Large intestine (tissue), 3 donors: ENCODE results near the gene UBASH3A. TPM values are rescaled to one million over a fixed set of nuclear protein-coding genes. Genes with fewer than 3 reads are reported as not detected.
A peak's percentile ranks its signal among the peaks of the same experiment; 100 is the strongest.

ENCODE experiments used
- DNase-seq, 2 donors: peaks; one replicate each; pipeline versions ENCODE4 v3.0.0 to v3.0.0-alpha.2; 2013
- H3K27ac ChIP-seq: one replicate; pipeline ENCODE4 v1.5.1; 2013; ENCODE audit warnings: low read length
- H3K27me3 ChIP-seq: 2 replicates; pipeline ENCODE4 v1.6.1; 2013; ENCODE audit warnings: low read length; ENCODE audit not compliant: control insufficient read depth, insufficient read depth
- H3K36me3 ChIP-seq: 2 replicates; pipeline ENCODE4 v1.6.1; 2013; ENCODE audit warnings: low read length; ENCODE audit not compliant: control insufficient read depth, insufficient read depth
- H3K4me1 ChIP-seq: one replicate; pipeline ENCODE4 v1.6.1; 2013; ENCODE audit warnings: low read length; ENCODE audit not compliant: control insufficient read depth, insufficient read depth
- H3K4me3 ChIP-seq: one replicate; pipeline ENCODE4 v1.5.1; 2013; ENCODE audit warnings: low read length
- H3K9me3 ChIP-seq: one replicate; pipeline ENCODE4 v1.6.1; 2013; ENCODE audit warnings: mild to moderate bottlenecking, low read depth, low read length, moderate library complexity; ENCODE audit not compliant: control insufficient read depth
- WGBS: methylation state at CpG from one replicate; pipeline ENCODE4 v1.1.5; 2013; ENCODE audit warnings: low lambda C conversion rate; ENCODE audit not compliant: insufficient coverage; 5-methylcytosine and 5-hydroxymethylcytosine counted together
- polyA plus RNA-seq: library from polyadenylated mRNA; unstranded; fragments of 120-200 nt; gene quantifications from one replicate; pipeline ENCODE4 v1.2.1, GENCODE V29; 2013

UBASH3A gene
- polyA plus RNA-seq, 1 donor: 0.73 TPM

DNA sequence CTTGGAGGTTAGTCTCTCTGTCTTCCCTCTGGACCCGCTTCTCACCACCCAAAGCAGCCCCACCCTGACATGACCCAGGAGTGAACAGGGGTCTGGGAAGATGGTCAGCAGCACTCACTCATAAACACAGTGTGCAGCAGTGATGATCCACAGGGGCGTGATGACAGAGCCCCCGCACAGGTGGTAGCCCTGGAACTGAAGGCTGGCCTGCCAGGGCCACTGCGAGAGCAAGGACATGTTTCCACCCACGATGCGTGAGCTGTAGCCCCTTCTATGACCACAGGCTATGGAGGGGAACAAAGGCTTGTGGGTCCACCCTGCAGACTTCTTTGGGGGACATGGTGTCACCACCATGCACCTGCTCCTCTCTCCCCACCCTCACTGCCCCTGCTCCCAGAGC is 20.8 kb upstream of the UBASH3A start:
- H3K4me1 ChIP-seq: peaks cover 45% of the 10 kb centered on the region
- no peak for DNase-seq
- H3K27me3 ChIP-seq: no peaks in the 10 kb centered on the region
- no CpG with 5 or more reads among the region's 6 CpGs for WGBS
- H3K4me3 ChIP-seq: no peak overlapping the region
- H3K36me3 ChIP-seq: no peaks in the 10 kb centered on the region
- H3K27ac ChIP-seq: no peak overlapping the region
- no peaks in the 10 kb centered on the region for H3K9me3 ChIP-seq

DNA sequence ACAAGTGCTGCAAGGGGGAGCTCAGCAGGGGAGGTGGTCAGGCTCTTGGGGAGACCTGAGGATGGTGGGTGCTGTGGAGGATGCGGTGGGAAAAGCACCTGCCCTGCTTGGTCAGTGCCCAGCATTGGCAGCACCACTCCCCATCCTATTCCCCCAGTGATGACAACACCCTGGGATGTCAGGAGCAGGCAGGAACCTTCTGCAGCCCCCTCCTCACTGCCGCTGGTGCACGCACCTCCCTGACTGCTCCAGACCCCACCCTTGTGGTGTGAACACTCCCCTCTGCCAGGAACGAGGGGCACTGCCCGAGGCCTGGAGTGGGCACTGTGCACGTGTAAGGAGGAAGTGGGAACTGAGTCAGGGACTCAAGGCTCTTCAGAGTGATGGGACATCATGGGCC is 20.4 kb upstream of the UBASH3A start:
- Histone ChIP-seq H3K4me3 (no peak overlapping the region), H3K9me3 (no peaks in the 10 kb centered on the region), H3K27me3 (no peaks in the 10 kb centered on the region), H3K4me1 (peaks cover 49% of the 10 kb centered on the region), H3K27ac (peak overlapping the region; percentile 98), H3K36me3 (no peaks in the 10 kb centered on the region)
- DNase-seq: no peak
- no CpG with 5 or more reads among the region's 6 CpGs for WGBS

DNA sequence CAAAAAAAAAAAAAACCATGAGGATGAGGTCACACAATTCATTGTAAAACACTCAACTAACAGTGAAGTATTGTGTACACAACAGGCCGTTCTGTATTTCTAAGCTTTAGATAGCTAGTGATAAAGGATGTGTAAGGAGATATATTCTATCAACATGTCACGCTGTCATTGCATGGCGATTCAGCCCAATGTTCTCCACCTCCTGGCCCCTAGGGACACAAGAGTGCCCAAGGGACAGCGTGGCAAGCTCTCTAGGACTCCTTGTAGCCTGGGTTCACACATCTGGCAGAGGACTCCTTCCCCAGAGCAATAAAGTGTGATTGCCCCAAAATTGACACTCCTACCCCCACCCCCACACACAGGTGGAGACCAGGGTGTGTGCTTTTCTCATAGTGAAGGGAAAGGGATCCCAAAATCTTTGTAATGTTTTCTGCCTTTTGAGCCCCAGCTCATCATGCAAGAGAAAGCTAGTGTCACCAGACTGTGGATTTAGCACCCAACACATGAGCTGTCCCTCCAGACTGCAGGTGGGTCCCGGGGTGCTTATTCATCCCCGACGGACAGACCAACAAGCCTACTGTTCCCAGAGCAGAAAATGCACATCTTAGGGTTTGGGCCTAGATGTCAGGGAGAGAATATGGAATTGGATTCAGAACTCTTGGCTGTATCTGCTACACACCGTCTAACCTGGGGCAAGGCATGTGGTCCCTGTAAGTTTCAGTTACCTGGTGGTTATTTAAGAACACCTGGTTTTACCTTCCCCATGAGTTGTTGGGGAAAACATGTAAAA is 19.4 kb upstream of the UBASH3A start:
- Histone ChIP-seq H3K4me3 (no peak overlapping the region), H3K9me3 (no peaks in the 10 kb centered on the region), H3K36me3 (no peaks in the 10 kb centered on the region), H3K27ac (peak overlapping the region; percentile 98), H3K27me3 (no peaks in the 10 kb centered on the region), H3K4me1 (peaks cover 59% of the 10 kb centered on the region)
- no CpG with 5 or more reads among the region's 8 CpGs for WGBS
- peak in 1 of 2 donors; percentile 63 for DNase-seq

DNA sequence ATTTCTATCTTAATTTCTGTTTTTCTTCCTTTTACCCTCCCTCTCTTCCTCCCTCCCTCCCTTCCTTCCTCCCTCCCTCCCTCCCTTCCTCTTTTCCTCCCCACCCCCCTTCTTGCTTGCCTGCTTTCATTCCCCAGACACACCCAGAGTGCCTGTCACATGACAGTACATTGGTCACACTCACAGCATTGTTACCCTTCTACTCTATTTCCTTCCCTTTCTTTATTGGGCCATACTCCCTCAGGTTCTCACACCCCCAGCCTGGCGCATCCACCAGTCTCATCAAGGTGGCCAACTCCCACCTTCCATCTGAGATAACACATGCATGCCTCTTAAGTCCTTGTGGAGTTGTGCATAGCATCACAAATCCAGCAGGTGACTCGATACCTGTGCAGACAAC is 18.7 kb upstream of the UBASH3A start:
- no peaks in the 10 kb centered on the region for H3K36me3 ChIP-seq
- peaks cover 65% of the 10 kb centered on the region for H3K4me1 ChIP-seq
- peak; percentile 86 to 95 for DNase-seq
- no peaks in the 10 kb centered on the region for H3K9me3 ChIP-seq
- H3K27me3 ChIP-seq: no peaks in the 10 kb centered on the region
- no CpG with 5 or more reads among the region's 2 CpGs for WGBS
- H3K27ac ChIP-seq: peak overlapping the region; percentile 98
- H3K4me3 ChIP-seq: no peak overlapping the region

DNA sequence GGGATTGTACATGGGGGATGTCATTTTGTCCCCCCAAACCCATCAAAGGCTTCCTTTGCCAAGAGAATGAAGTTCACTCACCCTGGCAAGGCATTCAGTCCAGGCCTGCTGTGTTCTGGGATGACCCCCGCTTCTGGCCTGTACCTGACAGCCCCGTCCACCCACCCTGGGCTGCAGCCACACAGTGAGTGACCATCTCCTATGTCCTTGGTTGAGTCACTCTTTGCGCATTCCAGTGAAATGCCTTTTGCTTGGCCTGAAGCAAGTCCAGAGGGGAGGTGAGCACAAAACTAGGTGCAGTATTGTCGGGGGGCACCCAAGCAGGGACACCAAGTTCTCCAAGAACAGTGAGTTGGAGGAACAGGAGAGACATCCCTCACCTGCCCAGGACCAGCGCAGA is 18.1 kb upstream of the UBASH3A start:
- H3K27ac ChIP-seq: peak overlapping the region; percentile 98
- no CpG with 5 or more reads among the region's 5 CpGs for WGBS
- no peak for DNase-seq

DNA sequence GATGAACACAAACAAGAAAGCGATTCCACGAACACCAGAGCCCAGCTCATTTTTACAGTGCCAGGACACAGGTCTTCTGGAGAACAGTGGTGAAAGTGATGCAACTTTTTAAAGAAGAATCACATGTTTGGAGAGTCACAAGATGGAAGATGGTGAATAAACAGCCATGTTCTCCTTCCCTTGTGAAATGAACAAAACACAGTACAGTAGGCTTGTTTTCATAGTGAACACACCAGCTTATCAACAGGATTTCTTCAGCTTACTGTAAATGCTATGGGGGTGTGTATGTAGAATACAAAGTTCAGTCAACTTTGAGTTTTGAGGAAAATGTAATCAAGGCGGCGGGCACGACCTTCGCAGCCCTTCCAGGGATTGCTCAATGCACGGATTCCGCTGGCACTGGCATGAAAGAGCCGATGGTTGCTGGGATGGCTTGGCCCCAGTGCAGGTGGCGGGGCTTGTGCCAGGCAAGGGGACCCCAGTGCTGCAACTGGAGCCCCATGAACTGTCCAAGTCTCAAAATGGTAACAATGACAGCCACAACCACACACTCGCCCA is 17.6 kb upstream of the UBASH3A start:
- H3K4me1 ChIP-seq: peaks cover 67% of the 10 kb centered on the region
- H3K4me3 ChIP-seq: no peak overlapping the region
- H3K27ac ChIP-seq: peak overlapping the region; percentile 98
- DNase-seq: peak; percentile 89 to 94
- no peaks in the 10 kb centered on the region for H3K27me3 ChIP-seq
- no CpG with 5 or more reads among the region's 11 CpGs for WGBS
- no peaks in the 10 kb centered on the region for H3K36me3 ChIP-seq
- no peaks in the 10 kb centered on the region for H3K9me3 ChIP-seq

More for the DNA sequence above, 18.1 kb upstream of the UBASH3A start:
- no peaks in the 10 kb centered on the region for H3K9me3 ChIP-seq
- no peaks in the 10 kb centered on the region for H3K36me3 ChIP-seq
- no peak overlapping the region for H3K4me3 ChIP-seq
- H3K27me3 ChIP-seq: no peaks in the 10 kb centered on the region
- H3K4me1 ChIP-seq: peaks cover 67% of the 10 kb centered on the region

DNA sequence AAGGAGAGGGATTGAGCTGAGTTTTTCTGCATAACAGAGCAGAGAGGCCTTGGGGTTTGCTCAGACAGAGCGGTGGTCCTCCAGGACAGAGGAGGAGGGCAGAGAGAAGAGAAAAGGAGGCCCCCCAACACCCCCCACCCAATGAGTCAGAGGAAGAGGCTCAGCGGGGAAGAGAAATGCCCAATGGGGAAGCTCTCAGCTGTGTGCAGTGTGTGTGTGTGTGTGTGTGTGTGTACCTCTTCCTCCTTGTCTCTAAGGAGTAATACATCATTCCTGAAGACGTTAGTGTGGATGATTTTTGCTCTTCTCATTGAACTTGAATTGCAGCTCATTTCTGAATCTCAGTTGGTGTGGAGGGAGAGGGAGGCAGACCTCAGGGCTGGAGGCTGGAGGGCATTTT is 16.5 kb upstream of the UBASH3A start:
- H3K27ac ChIP-seq: peak overlapping the region; percentile 98
- H3K9me3 ChIP-seq: no peaks in the 10 kb centered on the region
- no peaks in the 10 kb centered on the region for H3K27me3 ChIP-seq
- WGBS: no CpG with 5 or more reads among the region's 3 CpGs
- H3K4me3 ChIP-seq: no peak overlapping the region
- peaks cover 67% of the 10 kb centered on the region for H3K4me1 ChIP-seq
- H3K36me3 ChIP-seq: no peaks in the 10 kb centered on the region
- no peak for DNase-seq

DNA sequence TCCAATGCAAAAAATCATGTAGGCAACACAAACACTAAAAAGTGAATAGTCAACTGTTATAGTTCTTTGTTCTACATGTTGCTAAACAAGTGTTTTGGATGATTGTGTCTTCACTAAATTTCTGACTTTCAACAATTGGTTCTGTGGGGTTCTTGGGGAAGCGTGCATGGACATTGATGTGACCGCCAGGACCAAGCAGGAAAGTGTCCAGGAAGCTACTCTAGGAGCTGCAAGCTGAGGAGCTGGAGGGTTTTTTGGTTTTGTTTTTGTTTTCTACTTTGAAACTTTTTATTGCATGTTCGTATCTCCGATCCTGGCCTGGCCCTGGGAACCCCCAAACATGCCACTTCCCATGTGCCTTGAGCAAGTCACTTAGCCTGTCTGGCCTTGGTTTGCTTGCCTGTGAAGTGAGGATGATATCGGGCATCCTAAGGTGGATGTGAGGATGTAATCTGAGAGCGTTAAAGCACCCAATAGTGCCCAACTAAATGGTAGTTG is 15.8 kb upstream of the UBASH3A start:
- H3K4me3 ChIP-seq: no peak overlapping the region
- H3K27ac ChIP-seq: peak overlapping the region; percentile 98
- no peak for DNase-seq

DNA sequence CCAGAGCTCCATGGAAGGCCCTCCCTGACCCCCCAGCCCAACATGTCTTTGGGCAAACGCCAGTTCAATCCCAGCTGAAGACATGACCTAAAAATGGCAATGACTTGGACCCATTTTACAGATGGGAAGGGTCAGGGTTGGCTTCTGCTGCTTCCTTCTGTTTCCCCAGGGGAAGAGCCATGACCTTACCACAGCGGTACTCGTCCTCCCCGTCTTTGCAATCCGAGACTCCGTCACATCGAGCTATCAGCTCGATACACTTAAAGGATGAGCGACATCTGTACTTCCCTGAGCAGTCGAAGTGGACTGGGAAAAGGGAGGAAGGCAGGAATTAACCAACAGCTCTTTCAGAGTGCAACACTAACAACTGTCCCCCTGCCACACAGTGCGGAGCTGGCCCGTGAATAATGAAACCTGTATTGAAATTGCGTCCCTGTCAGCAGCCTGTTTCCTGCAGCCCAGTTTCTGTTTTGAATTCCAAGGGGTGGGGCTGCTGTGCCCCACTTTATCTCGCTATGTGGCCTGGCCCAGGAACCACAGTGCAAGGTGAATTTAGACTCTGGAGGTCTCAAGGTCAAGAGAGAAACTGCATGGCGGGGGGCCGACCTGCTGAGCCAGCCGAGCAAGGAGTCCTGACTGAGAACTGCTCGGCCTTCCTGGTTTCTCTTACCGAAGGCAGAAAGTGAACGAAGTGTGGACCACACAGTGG is 14.8 kb upstream of the UBASH3A start:
- peak overlapping the region; percentile 10 for H3K4me3 ChIP-seq
- no peaks in the 10 kb centered on the region for H3K9me3 ChIP-seq
- peak overlapping the region; percentile 86 for H3K27ac ChIP-seq
- DNase-seq: peak; percentile 78 to 90
- H3K27me3 ChIP-seq: no peaks in the 10 kb centered on the region
- H3K4me1 ChIP-seq: peaks cover 58% of the 10 kb centered on the region
- no peaks in the 10 kb centered on the region for H3K36me3 ChIP-seq
- no CpG with 5 or more reads among the region's 20 CpGs for WGBS

More for the DNA sequence above, 15.8 kb upstream of the UBASH3A start:
- H3K9me3 ChIP-seq: no peaks in the 10 kb centered on the region
- H3K36me3 ChIP-seq: no peaks in the 10 kb centered on the region
- 100% methylated on average over 2 of the region's 6 CpGs for WGBS
- H3K27me3 ChIP-seq: no peaks in the 10 kb centered on the region
- H3K4me1 ChIP-seq: peaks cover 67% of the 10 kb centered on the region

DNA sequence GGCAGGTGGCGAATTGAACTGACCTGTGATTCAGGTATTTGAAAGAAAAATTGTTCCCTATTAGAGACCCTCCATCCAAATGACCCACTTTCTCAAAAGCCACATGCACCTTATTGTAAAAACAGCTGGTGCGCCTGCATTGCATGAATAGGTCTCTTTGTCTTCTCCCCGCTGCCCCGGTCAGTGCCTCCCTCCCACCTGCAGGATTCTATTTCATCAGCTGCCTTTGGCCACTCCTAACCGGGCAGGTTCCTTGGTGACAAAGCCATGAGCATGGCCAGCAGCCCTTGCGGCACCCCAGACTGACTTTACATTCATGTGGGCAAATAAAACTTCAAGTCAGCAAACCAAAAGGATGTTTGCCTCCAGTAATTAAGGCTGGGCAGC is 14.3 kb upstream of the UBASH3A start:
- peak overlapping the region; percentile 10 for H3K4me3 ChIP-seq
- H3K4me1 ChIP-seq: peaks cover 53% of the 10 kb centered on the region
- WGBS: no CpG with 5 or more reads among the region's 6 CpGs
- H3K27me3 ChIP-seq: no peaks in the 10 kb centered on the region
- H3K27ac ChIP-seq: peak overlapping the region; percentile 86
- DNase-seq: peak; percentile 43 to 75
- no peaks in the 10 kb centered on the region for H3K9me3 ChIP-seq
- H3K36me3 ChIP-seq: no peaks in the 10 kb centered on the region
